ENCODE data around the gene RASA1. TPM values are rescaled to one million over a fixed set of nuclear protein-coding genes. Genes with fewer than 3 reads are reported as not detected.

Gene RASA1
- total and polyA plus RNA-seq, 9 of the 15 experiments (the other 6 are each of a cell fraction or from before 2014, with no cell fraction given): 3.2 to 17.3 (median 9.2) TPM

DNA sequence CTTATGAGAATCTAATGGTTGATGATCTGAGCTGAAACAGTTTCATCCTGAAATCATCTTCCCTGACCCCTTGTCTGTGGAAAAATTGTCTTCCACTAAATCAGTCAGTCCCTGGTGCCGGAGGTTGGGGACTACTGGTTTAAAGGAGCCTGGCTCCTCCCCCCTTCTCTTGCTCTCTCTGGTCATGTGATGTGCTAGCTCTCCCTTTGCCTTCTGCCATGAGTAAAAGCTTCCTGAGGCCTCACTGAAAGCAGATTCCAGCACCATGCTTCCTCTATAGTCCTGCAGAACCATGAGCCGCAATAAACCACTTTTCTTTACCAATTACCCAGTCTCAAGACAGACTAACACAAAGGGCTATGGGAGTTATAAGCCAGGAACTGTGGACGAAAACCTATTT is 54.7 kb downstream of the RASA1 start:
- Histone ChIP-seq H3K4me3 (no peak overlapping the region), H3K9ac (ENCODE audit: insufficient read depth in 1 of 2, low read depth in 2 of 2, low read length in 2 of 2) (no peak overlapping the region), H3K79me2 (ENCODE audit: control insufficient read depth, insufficient read depth, low read length) (peaks cover 7% of the 10 kb centered on the region; the same call in 1 of the 3 replicates), H3K9me3 (replicated peaks; ENCODE audit: control insufficient read depth, insufficient read depth, low read depth, low read length) (peaks cover 2% of the 10 kb centered on the region; the same call in 1 of the 2 replicates), H3K27ac (ENCODE audit: extremely low read depth, low read depth, low read length) (no peak overlapping the region), H3K4me1 (replicated peaks in 1 of 2; ENCODE audit: control insufficient read depth in 2 of 2, insufficient read depth in 2 of 2, low read length in 2 of 2) (peaks cover 0 to 8% of the 10 kb centered on the region in 2 experiments; a peak in 1 of 5 replicates), H3K27me3 (ENCODE audit: control insufficient read depth in 2 of 2, insufficient read depth in 2 of 2, low read length in 2 of 2) (no peaks in the 10 kb centered on the region), H4K20me1 (replicated peaks; ENCODE audit: control insufficient read depth, insufficient read depth, low read length) (no peaks in the 10 kb centered on the region), H3K36me3 (ENCODE audit: control insufficient read depth, insufficient read depth, low read length) (no peaks in the 10 kb centered on the region; the same call in 2 of the 3 replicates), H3K4me2 (ENCODE audit: insufficient read depth, low read length) (no peak overlapping the region), H2AFZ (ENCODE audit: low read depth, low read length) (no peak overlapping the region), H3K9me1 (ENCODE audit: control insufficient read depth, insufficient read depth, low read length) (no peaks in the 10 kb centered on the region)
- BruUV-seq (replicated peaks): no TSS peak
- POLR2A ChIA-PET: no interaction called here
- ATAC-seq: no peak; the same call in 2 of the 3 replicates
- in situ Hi-C loops (cut with MboI) (no loop called here), intact Hi-C loops (cut with micrococcal nuclease) (no loop called here)
- no peak for TF ChIP-seq NEUROD1 (IDR thresholded peaks at IDR 0.05; ENCODE audit: borderline replicate concordance, low read depth, low read length, partially characterized antibody)
- TF ChIP-seq, protein P1, sequence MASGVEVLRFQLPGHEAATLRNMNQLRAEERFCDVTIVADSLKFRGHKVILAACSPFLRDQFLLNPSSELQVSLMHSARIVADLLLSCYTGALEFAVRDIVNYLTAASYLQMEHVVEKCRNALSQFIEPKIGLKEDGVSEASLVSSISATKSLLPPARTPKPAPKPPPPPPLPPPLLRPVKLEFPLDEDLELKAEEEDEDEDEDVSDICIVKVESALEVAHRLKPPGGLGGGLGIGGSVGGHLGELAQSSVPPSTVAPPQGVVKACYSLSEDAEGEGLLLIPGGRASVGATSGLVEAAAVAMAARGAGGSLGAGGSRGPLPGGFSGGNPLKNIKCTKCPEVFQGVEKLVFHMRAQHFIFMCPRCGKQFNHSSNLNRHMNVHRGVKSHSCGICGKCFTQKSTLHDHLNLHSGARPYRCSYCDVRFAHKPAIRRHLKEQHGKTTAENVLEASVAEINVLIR (CRISPR knock-in tag; IDR thresholded peaks at IDR 0.05): no peak
- TF ChIP-seq RBM14 (IDR thresholded peaks at IDR 0.05; ENCODE audit: borderline replicate concordance, insufficient read depth, low read depth, low read length): no peak
- DNase-seq (ENCODE audit: extremely low read depth in 1 of 4, low spot score in 3 of 4): no peak
- WGBS (ENCODE audit: insufficient coverage, low coverage, missing lambda C conversion rate): 93% methylated on average over 3 of the region's 3 CpGs
- CTCF ChIA-PET (ENCODE audit: low intra/inter-chr PET ratio): no interaction called here
- no peak for FAIRE-seq

DNA sequence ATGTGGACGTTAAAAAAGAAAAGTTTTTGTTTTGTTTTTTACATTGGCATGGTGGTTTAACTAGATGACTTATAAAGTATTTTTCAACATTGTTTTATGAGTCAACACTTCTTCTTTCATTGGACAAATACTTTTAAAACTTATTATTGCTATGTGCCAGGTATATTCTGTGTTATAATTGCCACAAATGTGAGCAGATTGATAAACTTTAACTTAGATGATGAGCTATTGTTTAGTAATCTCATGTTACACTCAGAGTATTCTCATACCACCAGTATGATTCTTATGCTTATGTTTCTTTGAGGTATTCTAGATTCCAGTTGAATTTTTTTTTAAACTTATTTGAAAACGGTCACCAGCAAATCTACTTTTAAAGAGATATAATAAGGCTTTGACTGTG is 60.3 kb downstream of the RASA1 start:
- intact Hi-C loops (cut with micrococcal nuclease): no loop called here
- POLR2A ChIA-PET: interaction anchor here (1.0 kb wide), 1 partner anchor 20 kb away, joined by 3 read pairs; no protein-coding TSS in a partner anchor
- Histone ChIP-seq H3K27ac (ENCODE audit: extremely low read depth, low read depth, low read length) (no peak overlapping the region), H4K20me1 (replicated peaks; ENCODE audit: control insufficient read depth, insufficient read depth, low read length) (no peaks in the 10 kb centered on the region), H3K79me2 (ENCODE audit: control insufficient read depth, insufficient read depth, low read length) (peaks cover 9% of the 10 kb centered on the region; the same call in 1 of the 3 replicates), H3K36me3 (ENCODE audit: control insufficient read depth, insufficient read depth, low read length) (peaks cover 4% of the 10 kb centered on the region; the same call in 1 of the 3 replicates), H3K4me1 (replicated peaks in 1 of 2; ENCODE audit: control insufficient read depth in 2 of 2, insufficient read depth in 2 of 2, low read length in 2 of 2) (peaks cover 0 to 8% of the 10 kb centered on the region in 2 experiments; a peak in 1 of 5 replicates), H3K9ac (ENCODE audit: insufficient read depth in 1 of 2, low read depth in 2 of 2, low read length in 2 of 2) (no peak overlapping the region), H3K9me1 (ENCODE audit: control insufficient read depth, insufficient read depth, low read length) (no peaks in the 10 kb centered on the region), H3K27me3 (ENCODE audit: control insufficient read depth in 2 of 2, insufficient read depth in 2 of 2, low read length in 2 of 2) (no peaks in the 10 kb centered on the region), H3K9me3 (replicated peaks; ENCODE audit: control insufficient read depth, insufficient read depth, low read depth, low read length) (no peaks in the 10 kb centered on the region), H2AFZ (ENCODE audit: low read depth, low read length) (no peak overlapping the region), H3K4me2 (ENCODE audit: insufficient read depth, low read length) (no peak overlapping the region), H3K4me3 (no peak overlapping the region)
- WGBS (ENCODE audit: insufficient coverage, low coverage, missing lambda C conversion rate): 44% methylated on average over 2 of the region's 2 CpGs
- CTCF ChIA-PET (ENCODE audit: low intra/inter-chr PET ratio): no interaction called here
- DNase-seq (ENCODE audit: extremely low read depth in 1 of 4, low spot score in 3 of 4) (no peak), FAIRE-seq (no peak), ATAC-seq (no peak)
- in situ Hi-C loops (cut with MboI): no loop called here
- BruUV-seq (replicated peaks): no TSS peak
- TF ChIP-seq, protein P2, sequence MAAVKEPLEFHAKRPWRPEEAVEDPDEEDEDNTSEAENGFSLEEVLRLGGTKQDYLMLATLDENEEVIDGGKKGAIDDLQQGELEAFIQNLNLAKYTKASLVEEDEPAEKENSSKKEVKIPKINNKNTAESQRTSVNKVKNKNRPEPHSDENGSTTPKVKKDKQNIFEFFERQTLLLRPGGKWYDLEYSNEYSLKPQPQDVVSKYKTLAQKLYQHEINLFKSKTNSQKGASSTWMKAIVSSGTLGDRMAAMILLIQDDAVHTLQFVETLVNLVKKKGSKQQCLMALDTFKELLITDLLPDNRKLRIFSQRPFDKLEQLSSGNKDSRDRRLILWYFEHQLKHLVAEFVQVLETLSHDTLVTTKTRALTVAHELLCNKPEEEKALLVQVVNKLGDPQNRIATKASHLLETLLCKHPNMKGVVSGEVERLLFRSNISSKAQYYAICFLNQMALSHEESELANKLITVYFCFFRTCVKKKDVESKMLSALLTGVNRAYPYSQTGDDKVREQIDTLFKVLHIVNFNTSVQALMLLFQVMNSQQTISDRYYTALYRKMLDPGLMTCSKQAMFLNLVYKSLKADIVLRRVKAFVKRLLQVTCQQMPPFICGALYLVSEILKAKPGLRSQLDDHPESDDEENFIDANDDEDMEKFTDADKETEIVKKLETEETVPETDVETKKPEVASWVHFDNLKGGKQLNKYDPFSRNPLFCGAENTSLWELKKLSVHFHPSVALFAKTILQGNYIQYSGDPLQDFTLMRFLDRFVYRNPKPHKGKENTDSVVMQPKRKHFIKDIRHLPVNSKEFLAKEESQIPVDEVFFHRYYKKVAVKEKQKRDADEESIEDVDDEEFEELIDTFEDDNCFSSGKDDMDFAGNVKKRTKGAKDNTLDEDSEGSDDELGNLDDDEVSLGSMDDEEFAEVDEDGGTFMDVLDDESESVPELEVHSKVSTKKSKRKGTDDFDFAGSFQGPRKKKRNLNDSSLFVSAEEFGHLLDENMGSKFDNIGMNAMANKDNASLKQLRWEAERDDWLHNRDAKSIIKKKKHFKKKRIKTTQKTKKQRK (IDR thresholded peaks at IDR 0.05; ENCODE audit: borderline replicate concordance, low read depth, low read length): no peak
- TF ChIP-seq ZNF23 (CRISPR knock-in tag; IDR thresholded peaks at IDR 0.05): no peak
- TF ChIP-seq, protein P3, sequence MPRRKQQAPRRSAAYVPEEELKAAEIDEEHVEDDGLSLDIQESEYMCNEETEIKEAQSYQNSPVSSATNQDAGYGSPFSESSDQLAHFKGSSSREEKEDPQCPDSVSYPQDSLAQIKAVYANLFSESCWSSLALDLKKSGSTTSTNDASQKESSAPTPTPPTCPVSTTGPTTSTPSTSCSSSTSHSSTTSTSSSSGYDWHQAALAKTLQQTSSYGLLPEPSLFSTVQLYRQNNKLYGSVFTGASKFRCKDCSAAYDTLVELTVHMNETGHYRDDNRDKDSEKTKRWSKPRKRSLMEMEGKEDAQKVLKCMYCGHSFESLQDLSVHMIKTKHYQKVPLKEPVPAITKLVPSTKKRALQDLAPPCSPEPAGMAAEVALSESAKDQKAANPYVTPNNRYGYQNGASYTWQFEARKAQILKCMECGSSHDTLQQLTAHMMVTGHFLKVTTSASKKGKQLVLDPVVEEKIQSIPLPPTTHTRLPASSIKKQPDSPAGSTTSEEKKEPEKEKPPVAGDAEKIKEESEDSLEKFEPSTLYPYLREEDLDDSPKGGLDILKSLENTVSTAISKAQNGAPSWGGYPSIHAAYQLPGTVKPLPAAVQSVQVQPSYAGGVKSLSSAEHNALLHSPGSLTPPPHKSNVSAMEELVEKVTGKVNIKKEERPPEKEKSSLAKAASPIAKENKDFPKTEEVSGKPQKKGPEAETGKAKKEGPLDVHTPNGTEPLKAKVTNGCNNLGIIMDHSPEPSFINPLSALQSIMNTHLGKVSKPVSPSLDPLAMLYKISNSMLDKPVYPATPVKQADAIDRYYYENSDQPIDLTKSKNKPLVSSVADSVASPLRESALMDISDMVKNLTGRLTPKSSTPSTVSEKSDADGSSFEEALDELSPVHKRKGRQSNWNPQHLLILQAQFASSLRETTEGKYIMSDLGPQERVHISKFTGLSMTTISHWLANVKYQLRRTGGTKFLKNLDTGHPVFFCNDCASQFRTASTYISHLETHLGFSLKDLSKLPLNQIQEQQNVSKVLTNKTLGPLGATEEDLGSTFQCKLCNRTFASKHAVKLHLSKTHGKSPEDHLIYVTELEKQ (CRISPR knock-in tag; IDR thresholded peaks at IDR 0.05): no peak

Measured in K562 (cell line).